Measurements from ENCODE around the gene SOX6.

Gene SOX6

DNA sequence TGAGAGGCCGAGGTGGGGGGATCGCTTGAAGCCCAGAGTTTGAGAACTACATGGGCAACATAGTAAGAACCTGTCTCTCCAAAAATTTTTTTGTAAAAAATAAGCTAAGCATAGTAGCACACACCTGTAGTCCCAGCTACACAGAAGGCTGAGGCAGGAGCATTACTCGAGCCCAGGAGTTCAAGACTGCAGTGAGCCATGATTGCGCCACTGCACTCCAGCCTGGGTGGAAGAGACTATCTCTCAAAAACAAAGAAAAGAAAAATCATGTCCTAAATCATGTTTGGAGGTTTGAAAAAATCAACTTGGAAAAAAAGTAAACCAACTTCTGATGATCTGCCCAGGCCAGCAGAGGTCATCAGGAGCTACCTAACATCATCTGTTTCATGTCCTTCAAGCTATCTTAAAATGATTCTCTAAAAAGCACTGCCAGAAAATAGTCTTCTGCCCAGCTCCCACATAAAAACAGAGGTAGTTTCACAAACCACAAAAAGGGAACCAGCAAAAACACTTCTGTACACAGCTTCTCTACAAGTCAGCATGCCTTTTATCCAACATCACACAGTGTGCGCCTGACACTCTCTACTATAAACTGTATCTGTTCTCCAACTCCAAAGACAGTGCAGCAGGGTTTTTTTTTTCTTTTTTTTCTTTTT is 165.0 kb downstream of the SOX6 start:
- no peak for DNase-seq (ENCODE audit: low spot score)

DNA sequence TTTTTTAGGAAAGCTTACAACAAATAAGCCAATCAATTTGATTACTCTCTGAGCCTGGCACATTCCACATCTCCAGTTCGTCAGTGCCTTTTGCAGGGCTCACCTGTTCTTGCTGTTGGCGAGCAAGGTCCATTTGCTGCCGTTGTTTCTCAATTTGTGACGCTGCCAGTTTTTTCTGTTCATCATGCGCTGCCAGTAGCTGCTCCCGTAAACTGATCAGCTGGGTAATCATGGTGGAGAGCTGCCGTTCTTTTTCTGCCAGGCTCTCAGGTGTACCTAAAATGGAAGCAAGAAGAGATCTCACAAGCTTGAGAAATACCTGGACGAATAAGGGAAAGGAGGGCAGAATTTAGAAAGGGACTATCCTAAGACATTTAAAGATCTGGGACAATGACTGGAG is 169.7 kb downstream of the SOX6 start:
- no peak for DNase-seq (ENCODE audit: low spot score)

DNA sequence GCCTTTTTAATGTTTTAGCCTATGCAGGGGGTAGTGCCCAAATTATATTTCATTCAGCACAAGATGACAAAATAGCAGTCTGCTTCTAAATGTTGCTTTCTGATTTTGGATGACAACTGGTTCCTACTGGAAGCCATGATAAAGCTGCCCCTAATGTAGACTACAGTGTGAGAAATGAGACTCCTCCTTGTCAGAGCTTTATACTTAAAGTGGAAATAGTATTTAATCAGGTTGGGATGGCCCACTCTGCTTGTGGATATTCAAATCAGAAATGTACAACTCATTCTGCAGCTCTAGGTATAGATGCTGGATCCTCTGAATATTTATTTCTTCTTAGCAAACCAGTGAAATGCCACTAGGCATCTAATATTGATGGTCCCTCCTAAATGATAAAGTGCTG is 171.3 kb downstream of the SOX6 start:
- DNase-seq (ENCODE audit: low spot score), result no peak

DNA sequence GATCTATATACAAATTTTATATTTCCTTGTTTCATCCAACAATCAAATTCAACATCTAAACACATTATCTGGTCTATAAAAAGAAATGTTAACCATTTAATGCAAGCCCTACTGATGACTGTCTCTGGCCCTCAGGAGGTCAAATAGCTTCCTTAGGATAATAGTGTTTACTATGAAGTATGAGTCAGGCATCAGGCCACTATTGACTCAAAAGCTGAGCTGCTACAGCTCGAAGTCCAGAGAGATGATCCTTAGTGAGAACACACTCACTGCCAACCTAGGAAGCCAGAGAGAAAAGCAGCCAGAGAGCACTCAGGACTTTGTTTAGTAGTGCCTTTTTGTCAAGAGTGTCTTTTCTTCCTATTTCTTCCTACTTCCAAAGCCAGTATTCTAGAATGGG is 171.8 kb downstream of the SOX6 start:
- peak; percentile 50 for DNase-seq (ENCODE audit: low spot score)

DNA sequence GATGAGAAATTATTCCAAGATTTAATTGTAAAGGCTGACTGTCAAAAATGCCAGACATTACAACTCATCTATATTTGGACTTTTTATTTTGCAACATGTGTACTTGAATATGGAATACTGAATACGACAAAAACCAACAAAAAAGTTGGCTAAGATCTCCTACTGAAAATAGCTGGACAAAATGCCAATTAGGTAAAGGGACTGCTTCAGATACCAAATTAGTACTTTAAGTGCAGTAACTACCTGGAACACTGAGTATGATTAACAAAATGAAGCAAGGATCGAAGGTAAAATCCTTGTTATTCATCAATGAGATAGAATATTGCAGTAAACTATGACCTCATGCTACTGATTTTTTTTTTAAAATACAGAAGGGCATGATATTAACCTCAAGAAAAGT is 173.8 kb downstream of the SOX6 start:
- DNase-seq (ENCODE audit: low spot score), result no peak

DNA sequence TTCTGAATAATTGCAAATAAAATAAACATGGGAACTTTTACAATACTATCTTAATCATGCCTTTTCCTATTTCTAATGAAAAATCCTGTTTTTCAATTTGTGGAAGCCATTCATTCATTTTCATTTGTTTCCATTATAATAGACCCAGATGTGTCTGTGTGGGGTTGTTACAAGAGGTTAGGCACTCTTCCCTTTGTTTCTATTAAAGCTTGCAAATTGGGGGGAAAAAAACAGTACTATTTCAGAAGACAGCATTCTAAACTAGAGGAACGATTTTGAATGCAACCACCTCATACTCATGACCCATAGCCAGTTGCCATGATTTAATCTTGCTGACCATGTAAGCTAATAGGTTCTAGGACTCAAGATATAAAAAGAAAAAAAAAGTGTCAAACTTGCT is 175.5 kb downstream of the SOX6 start:
- DNase-seq (ENCODE audit: low spot score), result no peak

DNA sequence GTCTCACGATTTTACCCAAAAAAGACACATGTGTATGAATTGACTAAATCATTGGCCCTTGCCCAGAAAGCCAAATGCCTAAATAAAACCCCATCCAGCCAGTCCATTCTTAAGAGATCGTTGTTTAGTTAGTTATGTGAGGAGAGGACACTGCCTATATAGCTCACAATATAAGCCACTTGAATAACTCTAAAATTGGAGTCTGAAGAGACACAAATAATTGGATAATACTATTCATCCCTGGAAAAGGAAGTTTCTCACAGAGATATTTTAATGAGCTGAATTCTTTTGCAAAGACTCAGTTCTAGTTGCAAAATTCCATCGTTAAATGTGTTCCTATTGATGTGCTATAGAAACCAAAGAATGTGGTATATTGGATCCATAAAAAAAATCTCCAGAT is 176.7 kb downstream of the SOX6 start:
- no peak for DNase-seq (ENCODE audit: low spot score)

DNA sequence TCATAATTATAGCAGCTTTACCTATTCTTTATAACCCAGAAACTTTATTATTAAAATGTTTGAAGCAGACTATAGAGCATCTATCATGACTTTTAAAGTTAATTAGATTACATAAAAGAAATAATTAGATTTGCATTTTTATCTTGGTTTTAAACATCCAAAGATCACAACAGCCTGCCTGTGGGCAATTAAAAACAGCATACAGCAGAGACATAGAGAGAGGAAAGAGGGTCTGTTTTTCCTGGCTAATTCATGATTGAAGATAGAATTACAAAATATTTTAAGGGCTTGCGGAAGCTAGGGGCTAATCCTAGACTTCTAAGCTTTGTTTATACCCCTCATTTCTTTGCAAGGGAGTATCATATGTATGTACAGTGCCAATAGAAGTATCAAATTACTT is 178.1 kb downstream of the SOX6 start:
- no peak for DNase-seq (ENCODE audit: low spot score)

DNA sequence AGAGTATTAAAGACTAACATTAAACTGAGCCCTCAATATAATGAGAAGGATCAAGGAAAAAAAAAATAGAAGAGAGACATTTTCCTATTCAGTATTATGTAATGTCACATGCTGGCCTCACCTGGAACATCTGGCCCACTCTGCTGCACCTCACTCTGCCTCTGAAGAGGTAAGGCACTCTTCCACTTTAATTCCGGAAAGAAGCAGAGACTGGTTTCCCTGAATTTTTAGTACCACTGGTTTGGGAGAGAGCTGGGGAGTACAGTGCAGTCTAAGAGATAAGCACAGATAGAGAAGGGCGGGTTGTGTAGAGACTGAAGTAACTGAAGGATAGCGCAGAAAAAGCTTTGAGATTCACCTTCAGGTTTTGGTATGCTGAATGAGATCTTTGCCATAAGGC is 178.7 kb downstream of the SOX6 start:
- no peak for DNase-seq (ENCODE audit: low spot score)

DNA sequence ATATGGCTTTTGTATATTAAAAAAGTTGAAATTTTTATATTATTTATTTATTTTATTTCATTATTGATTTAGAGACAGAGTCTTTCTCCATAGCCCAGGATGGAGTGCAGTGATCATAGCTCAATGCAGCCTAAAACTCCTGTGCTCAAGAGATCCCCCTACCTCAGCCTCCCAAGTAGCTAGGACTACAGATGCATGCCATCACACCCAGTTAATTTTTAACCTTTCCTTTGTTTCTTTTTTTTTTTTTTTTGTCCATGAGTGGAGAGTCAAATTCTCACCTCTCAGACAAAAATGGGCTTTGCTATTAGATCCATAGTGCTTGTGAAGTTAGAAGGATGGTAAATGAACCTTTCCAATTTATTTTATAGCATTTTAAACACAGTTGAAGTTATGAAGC is 182.5 kb downstream of the SOX6 start:
- DNase-seq (ENCODE audit: low spot score), result no peak

DNA sequence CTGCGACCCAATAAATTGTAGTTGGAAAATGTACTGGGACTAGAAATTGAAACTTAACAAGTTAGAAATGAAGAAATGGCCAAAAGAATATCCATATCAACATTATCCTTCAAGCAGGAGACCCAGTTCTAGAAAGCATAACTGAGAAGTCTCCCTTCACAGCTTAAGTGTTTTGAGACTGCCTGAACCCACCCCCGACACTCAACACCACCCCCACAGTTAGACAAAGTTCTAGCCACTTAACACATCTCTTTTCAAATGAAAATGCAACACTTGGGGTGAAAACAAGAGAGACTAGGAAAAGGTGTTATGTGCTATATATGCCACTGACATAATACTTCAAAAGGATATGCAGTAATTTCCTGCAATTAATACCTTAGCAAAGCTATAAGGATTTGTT is 184.5 kb downstream of the SOX6 start:
- no peak for DNase-seq (ENCODE audit: low spot score)

DNA sequence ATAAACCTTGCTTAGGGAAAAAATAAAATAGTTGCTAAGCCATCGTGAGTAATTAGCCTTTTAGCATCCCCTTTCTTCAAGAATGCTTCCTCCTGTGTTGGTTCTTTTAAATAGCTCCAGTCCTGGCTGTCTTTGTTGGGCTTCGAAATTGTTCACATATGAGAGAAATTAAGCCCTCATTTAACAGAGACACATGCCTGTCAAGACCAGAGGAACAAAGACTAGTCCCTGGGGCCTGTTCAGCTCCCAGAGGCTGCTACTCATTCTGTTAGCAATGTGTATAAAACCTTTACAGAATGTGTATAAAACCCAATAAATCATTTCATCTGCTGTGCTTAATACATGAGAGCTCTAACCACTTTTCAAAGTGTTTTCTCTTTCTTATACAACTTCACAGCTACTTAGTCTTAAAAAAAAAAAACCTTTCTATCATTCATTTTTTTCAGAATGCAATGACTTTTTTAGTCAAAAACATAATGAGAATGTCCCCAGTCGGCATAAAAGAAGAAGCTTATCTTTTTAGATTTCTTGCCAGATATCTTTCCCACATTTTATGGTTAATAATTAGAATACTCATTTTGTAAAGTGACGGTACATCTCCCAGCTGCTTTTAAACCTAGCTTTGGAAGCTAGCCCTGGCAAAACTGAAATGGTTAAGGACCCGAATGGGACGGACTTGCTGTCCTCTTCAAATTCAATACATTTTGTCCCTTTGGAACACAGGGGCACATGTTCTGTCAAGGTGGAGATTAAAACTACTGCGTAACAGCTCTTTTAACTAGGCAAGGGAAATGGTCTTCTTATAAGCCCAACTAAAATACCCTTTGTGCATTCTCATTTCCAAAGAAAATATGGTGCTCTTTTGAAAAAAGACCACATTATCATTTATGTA is 186.1 kb downstream of the SOX6 start:
- no peak for DNase-seq (ENCODE audit: low spot score)

DNA sequence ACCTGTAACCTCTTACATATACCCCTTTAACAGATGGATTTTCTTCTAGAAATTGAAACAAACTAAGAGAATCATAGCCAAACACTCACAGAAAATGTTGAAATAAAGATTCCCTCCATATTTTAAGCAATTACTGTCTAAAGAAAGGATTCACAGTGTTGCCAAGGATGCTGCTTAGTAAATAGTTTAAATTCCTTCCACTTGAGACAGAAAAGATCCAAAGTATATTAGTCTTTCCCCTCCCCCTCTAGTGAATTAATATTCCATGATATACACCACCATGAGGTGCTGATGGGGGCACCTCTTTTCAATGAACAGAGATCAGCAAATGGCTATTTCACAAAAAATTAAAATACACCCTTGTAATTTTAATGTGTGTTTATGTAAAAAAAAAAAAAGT is 186.8 kb downstream of the SOX6 start:
- no peak for DNase-seq (ENCODE audit: low spot score)

DNA sequence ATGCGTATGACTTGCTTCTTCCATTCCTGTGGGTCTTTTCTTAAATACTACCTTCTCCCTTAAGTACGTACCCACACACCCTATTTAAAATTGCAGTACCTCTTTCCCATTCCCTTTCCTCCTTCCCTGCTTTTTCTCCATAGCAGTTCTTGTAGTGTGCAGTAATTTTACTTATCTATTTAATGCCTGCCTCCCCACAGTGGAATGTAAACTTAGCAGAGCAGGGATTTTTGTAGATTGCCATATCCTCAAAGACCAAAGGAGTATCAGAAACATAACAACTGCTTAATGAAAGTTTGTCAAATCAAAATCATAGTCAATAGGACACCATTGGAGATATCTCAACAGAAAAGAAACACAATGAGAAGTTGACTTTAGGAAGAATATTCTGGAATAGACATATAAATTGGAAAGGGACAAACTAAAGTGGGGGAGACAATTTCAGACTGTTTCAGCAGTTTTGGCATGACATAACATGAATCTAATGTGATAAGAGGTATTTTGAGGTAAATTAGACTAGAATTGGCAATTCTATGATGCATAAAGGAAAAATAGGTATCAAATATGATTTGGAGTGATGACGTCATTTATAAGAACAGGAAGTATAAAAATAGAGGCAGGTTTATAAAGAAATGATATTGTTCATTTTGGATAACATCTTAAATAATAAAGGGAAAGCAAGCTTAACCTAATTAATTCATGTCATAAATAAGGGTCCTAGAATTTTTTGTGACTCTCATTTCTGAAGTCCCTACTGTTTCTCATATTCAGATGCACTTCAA is 188.4 kb downstream of the SOX6 start:
- no peak for DNase-seq (ENCODE audit: low spot score)

DNA sequence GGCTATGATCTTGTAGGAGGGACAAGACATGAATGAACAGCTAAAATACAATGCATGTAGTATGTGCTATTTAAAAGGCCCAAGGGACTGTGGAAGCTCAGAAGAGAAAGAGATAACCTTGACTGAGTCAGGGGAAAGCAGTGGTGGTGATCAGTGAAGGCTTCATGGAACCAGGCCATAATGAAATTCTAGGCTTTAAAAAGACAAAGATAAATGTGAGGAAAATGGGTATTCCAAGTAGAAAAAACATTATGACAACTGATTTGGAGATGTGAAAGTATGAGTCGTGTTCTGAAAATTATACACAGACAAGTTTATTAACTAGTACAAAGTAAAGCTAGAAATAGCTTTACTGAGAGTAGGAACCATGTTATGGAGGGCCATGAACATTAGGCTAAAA is 189.8 kb downstream of the SOX6 start:
- DNase-seq (ENCODE audit: low spot score), result no peak

DNA sequence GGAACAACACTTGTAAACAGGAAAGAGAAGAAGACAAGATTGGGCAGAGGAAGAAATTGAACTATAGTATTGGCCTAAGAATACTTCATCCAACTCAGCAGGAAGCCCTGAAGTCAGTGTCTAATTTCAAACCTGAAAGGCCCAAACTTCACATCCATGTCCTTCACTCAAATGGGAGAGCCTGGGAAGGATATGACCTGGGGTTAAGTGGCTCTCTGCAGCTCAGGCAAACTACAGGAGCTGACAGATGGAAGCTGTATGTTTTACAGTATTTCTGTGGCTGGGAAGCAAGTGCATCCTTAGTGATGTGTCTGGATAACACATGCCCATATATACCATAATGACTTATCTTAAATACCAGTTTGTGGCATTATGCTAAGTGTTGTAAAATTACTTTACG is 196.2 kb downstream of the SOX6 start:
- DNase-seq (ENCODE audit: low spot score), result no peak

DNA sequence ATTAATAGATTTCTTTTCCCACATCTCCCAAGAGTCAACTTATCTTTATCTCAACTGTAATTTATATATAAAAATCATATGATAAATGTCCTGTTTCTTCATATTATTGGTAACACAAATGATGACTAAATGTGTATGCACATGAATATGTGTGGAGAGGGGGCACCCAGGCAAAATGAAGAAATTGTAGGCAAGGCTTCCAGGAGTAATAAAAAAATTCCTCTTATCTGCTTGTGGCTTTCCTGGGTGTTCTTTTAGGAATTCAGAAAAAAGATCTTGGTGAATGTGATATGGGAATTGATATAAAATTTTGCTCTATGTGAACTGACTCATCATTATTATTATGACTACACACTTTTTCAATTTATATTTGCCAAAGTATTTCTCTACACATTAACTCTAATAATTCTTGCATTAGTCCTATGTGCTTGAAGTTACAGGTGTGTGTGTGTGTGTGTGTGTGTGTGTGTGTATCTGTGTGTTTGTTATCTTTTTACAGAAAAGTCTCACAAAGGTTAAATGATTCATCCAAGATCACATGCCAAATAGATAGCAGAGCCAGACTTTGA is 197.8 kb downstream of the SOX6 start:
- no peak for DNase-seq (ENCODE audit: low spot score)

DNA sequence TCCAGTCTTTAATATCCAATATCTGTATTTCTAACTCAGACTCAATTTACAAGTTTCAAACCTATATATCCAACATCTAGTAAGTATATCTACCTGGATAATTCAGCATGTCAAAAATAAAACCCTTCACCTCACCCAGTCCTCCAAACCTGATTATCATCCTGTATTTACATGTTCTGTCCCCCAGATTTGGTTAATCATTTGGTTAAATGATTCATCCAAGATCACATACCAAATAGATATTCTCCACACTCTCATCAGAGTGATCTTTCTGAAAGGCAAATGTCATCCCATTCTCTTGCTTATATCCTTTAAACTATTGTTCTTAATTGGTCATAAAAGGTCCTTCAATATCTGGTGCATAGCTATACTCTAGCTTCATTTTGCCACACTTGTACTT is 199.0 kb downstream of the SOX6 start:
- no peak for DNase-seq (ENCODE audit: low spot score)

DNA sequence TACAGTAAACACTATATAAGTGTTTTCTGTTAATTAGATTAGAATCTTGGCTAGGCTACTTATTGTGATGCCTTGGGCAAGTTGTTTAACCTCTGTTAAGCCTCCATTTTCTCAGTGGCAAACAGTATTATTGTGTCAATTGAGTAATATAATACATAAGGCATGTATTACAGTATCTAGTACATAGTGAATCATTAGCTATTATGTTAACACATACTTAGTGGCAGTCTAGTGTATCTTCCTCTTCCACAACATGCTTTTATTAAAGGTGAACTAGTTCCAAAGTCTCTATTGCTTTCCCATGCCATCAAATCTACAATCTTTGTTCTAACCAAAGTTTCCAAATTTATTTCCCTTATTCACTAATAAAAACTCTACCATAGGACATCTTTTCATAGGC is 200.9 kb downstream of the SOX6 start:
- no peak for DNase-seq (ENCODE audit: low spot score)

DNA sequence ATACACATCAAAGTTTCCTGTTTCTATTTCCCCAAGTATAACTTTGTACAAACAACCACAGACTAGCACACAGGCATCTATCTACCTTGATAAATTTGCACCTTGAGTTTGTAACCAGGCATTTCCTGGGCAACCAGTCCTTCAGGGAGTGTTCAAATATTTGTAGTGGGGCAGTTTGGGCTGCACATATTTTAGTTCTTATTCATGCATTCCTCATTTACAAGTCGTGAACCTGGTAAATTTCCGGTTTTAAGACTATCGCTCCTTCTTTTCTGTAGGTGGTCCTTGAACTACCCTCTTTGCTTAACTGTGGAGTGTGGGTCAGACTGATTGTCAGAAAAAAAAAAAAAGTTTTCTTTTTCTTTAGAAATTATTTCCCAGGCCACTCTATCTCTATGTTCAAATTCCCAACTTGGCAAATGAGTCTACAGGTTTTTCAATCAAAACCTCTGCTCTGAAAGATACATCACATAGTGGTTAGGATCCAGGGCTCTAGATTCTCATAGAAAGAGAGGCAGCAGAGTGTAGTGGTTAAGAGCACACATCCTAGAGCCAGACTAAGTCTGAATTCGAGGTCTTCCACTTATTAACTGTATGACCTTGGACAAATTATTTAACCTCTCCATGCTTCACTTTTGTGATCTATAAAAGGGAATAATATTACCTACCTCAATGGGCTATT is 201.5 kb downstream of the SOX6 start:
- DNase-seq (ENCODE audit: low spot score), result no peak

DNA sequence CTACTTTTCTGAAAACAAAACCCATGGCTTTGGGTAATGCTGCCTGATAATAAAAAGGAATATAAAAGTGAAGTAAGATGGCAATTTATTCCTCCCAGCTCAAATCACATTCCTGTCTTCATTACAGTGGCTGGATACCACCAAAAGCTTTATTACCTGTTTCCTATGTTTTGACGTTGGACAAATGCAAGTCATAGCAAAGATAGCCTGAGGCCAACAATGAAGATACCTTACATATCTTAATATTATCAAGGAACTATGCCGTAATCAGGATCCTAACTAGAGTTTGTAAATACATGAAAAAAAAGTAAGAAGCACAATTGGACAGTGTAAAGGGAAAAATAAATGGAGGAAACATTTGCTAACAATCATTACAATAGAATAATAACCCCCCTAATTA is 202.4 kb downstream of the SOX6 start:
- DNase-seq (ENCODE audit: low spot score), result no peak

DNA sequence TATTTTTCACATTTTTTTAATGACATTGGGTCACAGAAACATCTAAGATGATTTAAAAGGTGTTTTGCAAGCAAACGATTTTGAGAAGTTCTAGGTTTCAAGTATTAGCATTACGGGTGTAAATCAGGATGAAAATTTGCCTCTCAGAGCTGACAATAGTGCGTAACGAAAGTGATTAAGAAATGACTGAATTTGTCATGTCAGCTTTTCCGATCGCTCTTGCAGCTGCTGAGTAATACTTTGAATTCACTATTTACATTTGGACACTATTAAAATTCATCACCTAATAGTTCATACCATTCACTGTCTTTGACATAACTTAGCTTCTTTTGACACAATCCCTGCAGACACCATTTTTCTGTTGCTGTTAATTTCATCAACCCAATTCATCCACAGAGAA is 205.2 kb downstream of the SOX6 start:
- no peak for DNase-seq (ENCODE audit: low spot score)
